HepG2 (cell line): ENCODE measurements around the gene CYB5A. TPM values are rescaled to one million over a fixed set of nuclear protein-coding genes. Genes with fewer than 3 reads are reported as not detected.

Experiments
- ASH2L ChIP-seq: fragments of 300-600, 200-600 bp; sonication (generic); IDR thresholded peaks from 2 replicates; pipeline ENCODE4 v1.7.0; 2017; ENCODE audit warnings: low read depth, mild to moderate bottlenecking, moderate library complexity, mixed read lengths, low read length; ENCODE audit not compliant: insufficient read length
- FLYWCH1 ChIP-seq: sonication (generic); formaldehyde crosslinking; IDR thresholded peaks from 2 replicates; pipeline ENCODE4 v1.8.1; 2023; ENCODE audit warnings: mild to moderate bottlenecking, missing genetic modification reagents
- GTF2F1 ChIP-seq: fragments of 150-350 bp; IDR thresholded peaks from 2 replicates; pipeline ENCODE4 v1.6.1; 2014; ENCODE audit warnings: low read length
- HCFC1 ChIP-seq: fragments of 150-350 bp; IDR thresholded peaks from 2 replicates; pipeline ENCODE4 v1.6.1; 2014; ENCODE audit warnings: low read depth, low read length
- NFIB ChIP-seq: sonication (generic); formaldehyde crosslinking; IDR thresholded peaks from 2 replicates; pipeline ENCODE4 v1.9.0; 2021; ENCODE audit warnings: missing genetic modification reagents, mild to moderate bottlenecking, borderline replicate concordance
- TBX3 ChIP-seq: fragments of 450-650 bp; IDR thresholded peaks from 2 replicates; pipeline ENCODE4 v1.6.1; 2017; ENCODE audit warnings: antibody characterized with exemption, mild to moderate bottlenecking, inconsistent platforms, borderline replicate concordance
- ZBTB20 ChIP-seq: sonication (generic); formaldehyde crosslinking; IDR thresholded peaks from 2 replicates; pipeline ENCODE4 v1.8.1; 2023; ENCODE audit warnings: missing genetic modification reagents, low read depth, mild to moderate bottlenecking, borderline replicate concordance
- ZFP90 ChIP-seq: sonication (generic); formaldehyde crosslinking; IDR thresholded peaks from 2 replicates; pipeline ENCODE4 v1.8.0; 2022; ENCODE audit warnings: missing genetic modification reagents, mild to moderate bottlenecking, inconsistent platforms, borderline replicate concordance
- ZNF296 ChIP-seq: sonication (generic); formaldehyde crosslinking; conservative IDR thresholded peaks from 2 replicates; pipeline ENCODE4 v1.5.0; 2020; ENCODE audit warnings: mild to moderate bottlenecking, missing genetic modification reagents
- ZNF343 ChIP-seq: sonication (generic); formaldehyde crosslinking; IDR thresholded peaks from 2 replicates; pipeline ENCODE4 v1.4.0; 2020; ENCODE audit warnings: mild to moderate bottlenecking, missing genetic modification reagents
- ZNF572 ChIP-seq: sonication (generic); formaldehyde crosslinking; IDR thresholded peaks from 2 replicates; pipeline ENCODE4 v1.5.1; 2020; ENCODE audit warnings: mild to moderate bottlenecking, missing genetic modification reagents
- ZNF770 ChIP-seq: sonication (generic); formaldehyde crosslinking; IDR thresholded peaks from 2 replicates; pipeline ENCODE4 v1.5.0; 2020; ENCODE audit warnings: mild to moderate bottlenecking, missing genetic modification reagents
- ZSCAN30 ChIP-seq: sonication (generic); formaldehyde crosslinking; IDR thresholded peaks from 2 replicates; pipeline ENCODE4 v1.5.0; 2020; ENCODE audit warnings: mild to moderate bottlenecking, missing genetic modification reagents
- polyA plus RNA-seq, 8 experiments: library from polyadenylated mRNA; depleted of rRNA in 3 of 8; stranded (reverse) in 7 of 8; unstranded in 1 of 8; fragments of >200 nt; fragmentation: Illumina TruSeq in 4 of 8; extraction: Trizol in 4 of 8; gene quantifications; 2 replicates each; pipeline versions ENCODE4 v1.2.1 to v1.2.3, GENCODE V29; 2011 to 2016; ENCODE audit warnings: low read depth in 4 of 8, missing spikeins in 1 of 8, mixed read lengths in 1 of 8; ENCODE audit not compliant: insufficient read depth in 1 of 8
- total RNA-seq, 5 experiments: library from RNA; depleted of rRNA; stranded (reverse); fragments of >200 nt; fragmentation: Illumina TruSeq; extraction: Trizol; gene quantifications; 2 replicates each; pipeline ENCODE4 v1.2.3, GENCODE V29; 2016; ENCODE audit warnings: low read depth in 1 of 5
- TF ChIP-seq, protein P1 (sequence below): sonication (generic); formaldehyde crosslinking; IDR thresholded peaks from 2 replicates; pipeline ENCODE4 v1.4.0; 2020; ENCODE audit warnings: mild to moderate bottlenecking, missing genetic modification reagents
- TF ChIP-seq, protein P2 (sequence below): sonication (generic); formaldehyde crosslinking; IDR thresholded peaks from 2 replicates; pipeline ENCODE4 v1.5.0; 2020; ENCODE audit warnings: mild to moderate bottlenecking, missing genetic modification reagents
- TF ChIP-seq, protein P3 (sequence below): sonication (generic); formaldehyde crosslinking; IDR thresholded peaks from 2 replicates; pipeline ENCODE4; 2020; ENCODE audit warnings: missing genetic modification reagents, mild to moderate bottlenecking, borderline replicate concordance

CYB5A gene
- total and polyA plus RNA-seq, 2 of the 13 experiments (the other 11 are each of a cell fraction or from before 2014, with no cell fraction given): 215 to 356 TPM

DNA sequence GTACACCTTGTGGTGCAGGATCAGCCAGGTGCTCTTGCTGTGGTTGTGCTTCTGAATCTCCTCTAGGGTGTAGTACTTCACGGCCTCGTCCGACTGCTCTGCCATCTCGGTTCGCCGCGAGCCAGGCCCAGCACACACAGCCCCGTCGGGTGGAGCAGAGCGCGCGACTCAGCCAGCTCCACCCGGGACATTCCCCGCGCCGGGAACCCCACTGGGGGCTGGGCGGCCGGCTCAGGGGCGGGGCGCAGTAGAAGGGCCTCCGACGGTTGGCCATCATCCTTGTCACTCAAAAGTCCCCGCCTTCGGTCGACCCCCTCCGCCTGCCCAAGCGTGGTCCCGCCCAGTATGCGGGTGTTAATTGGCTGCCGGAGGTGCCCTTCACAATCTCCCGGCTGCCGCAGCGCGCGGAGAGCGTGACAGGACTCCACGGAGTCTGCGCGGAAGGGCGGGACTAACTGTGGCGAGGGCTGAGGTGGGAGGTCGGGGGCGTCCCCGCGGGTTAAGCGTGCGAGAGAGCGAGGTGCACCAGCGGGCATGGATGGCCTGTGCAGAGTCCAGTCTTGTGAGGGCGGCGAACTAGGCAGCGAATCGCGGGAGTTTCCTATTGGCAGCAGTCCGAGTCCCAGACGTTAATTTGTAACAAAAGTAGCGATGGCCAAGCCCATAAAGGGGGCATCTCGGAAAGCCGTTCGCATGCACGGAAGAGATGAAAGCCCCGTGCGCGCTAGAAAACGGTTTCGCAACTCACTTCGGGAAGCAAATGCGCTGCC, at the start of gene CYB5A (continued):
- TF ChIP-seq GTF2F1 (no peak), ZBTB20 (peak; percentile 15; the same call in 1 of the 2 replicates), FLYWCH1 (CRISPR knock-in tag) (no peak), ZNF770 (0 out of 2 replicates have a peak, but pooled peaks have one; percentile 31), ZNF572 (CRISPR knock-in tag) (no peak), ASH2L (peak; percentile 88), ZNF296 (CRISPR knock-in tag) (no peak; the same call in 1 of the 2 replicates), ZFP90 (CRISPR knock-in tag) (no peak), ZSCAN30 (CRISPR knock-in tag) (0 out of 2 replicates have a peak, but pooled peaks have one; percentile 21), NFIB (CRISPR knock-in tag) (no peak), HCFC1 (no peak), TBX3 (no peak; the same call in 1 of the 2 replicates), ZNF343 (CRISPR knock-in tag) (no peak)
- TF ChIP-seq, protein P1, sequence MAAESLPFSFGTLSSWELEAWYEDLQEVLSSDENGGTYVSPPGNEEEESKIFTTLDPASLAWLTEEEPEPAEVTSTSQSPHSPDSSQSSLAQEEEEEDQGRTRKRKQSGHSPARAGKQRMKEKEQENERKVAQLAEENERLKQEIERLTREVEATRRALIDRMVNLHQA: no peak
- TF ChIP-seq, protein P2, sequence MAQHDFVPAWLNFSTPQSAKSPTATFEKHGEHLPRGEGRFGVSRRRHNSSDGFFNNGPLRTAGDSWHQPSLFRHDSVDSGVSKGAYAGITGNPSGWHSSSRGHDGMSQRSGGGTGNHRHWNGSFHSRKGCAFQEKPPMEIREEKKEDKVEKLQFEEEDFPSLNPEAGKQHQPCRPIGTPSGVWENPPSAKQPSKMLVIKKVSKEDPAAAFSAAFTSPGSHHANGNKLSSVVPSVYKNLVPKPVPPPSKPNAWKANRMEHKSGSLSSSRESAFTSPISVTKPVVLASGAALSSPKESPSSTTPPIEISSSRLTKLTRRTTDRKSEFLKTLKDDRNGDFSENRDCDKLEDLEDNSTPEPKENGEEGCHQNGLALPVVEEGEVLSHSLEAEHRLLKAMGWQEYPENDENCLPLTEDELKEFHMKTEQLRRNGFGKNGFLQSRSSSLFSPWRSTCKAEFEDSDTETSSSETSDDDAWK (CRISPR knock-in tag): no peak
- TF ChIP-seq, protein P3, sequence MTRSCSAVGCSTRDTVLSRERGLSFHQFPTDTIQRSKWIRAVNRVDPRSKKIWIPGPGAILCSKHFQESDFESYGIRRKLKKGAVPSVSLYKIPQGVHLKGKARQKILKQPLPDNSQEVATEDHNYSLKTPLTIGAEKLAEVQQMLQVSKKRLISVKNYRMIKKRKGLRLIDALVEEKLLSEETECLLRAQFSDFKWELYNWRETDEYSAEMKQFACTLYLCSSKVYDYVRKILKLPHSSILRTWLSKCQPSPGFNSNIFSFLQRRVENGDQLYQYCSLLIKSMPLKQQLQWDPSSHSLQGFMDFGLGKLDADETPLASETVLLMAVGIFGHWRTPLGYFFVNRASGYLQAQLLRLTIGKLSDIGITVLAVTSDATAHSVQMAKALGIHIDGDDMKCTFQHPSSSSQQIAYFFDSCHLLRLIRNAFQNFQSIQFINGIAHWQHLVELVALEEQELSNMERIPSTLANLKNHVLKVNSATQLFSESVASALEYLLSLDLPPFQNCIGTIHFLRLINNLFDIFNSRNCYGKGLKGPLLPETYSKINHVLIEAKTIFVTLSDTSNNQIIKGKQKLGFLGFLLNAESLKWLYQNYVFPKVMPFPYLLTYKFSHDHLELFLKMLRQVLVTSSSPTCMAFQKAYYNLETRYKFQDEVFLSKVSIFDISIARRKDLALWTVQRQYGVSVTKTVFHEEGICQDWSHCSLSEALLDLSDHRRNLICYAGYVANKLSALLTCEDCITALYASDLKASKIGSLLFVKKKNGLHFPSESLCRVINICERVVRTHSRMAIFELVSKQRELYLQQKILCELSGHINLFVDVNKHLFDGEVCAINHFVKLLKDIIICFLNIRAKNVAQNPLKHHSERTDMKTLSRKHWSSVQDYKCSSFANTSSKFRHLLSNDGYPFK: no peak
